Mesenchymal stem cell (in vitro differentiated cells and primary cell): ENCODE results near the gene FBXO42.
"Not testable (repeated sequence)": the region's sequence is repeated elsewhere in the genome, so short reads cannot be mapped to it uniquely, and the experiment has no call there.

Experiments
- DNase-seq: peaks from one replicate; pipeline ENCODE4 v3.0.0-alpha.2; 2013
- H2AFZ ChIP-seq: one replicate; pipeline ENCODE4 v1.6.1; 2013; ENCODE audit warnings: low read depth, mild to moderate bottlenecking, control low read depth, inconsistent platforms, low read length, moderate library complexity
- H2AK5ac ChIP-seq: 2 replicates; pipeline ENCODE4 v1.6.1; 2013; ENCODE audit warnings: low read length, moderate library complexity, mild to moderate bottlenecking, inconsistent platforms; ENCODE audit not compliant: severe bottlenecking
- H2BK120ac ChIP-seq: one replicate; pipeline ENCODE4 v1.6.1; 2013; ENCODE audit warnings: low read depth, mild to moderate bottlenecking, inconsistent platforms, low read length, moderate library complexity
- H2BK12ac ChIP-seq, 2 experiments: one replicate each; pipeline ENCODE4 v1.6.1; 2013; ENCODE audit warnings: inconsistent platforms in 2 of 2, low read length in 2 of 2, mild to moderate bottlenecking in 2 of 2, moderate library complexity in 2 of 2, control low read depth in 1 of 2
- H2BK15ac ChIP-seq: one replicate; pipeline ENCODE4 v1.6.1; 2013; ENCODE audit warnings: mild to moderate bottlenecking, low read depth, inconsistent platforms; ENCODE audit not compliant: poor library complexity, severe bottlenecking
- H2BK5ac ChIP-seq: 2 replicates; pipeline ENCODE4 v1.6.1; 2013; ENCODE audit warnings: low read depth, mild to moderate bottlenecking, low read length, control low read depth, inconsistent platforms; ENCODE audit not compliant: poor library complexity, severe bottlenecking
- H3K14ac ChIP-seq, 2 experiments: one replicate each; pipeline ENCODE4 v1.6.1; 2013; ENCODE audit warnings: inconsistent platforms in 2 of 2, low read length in 2 of 2, control low read depth in 1 of 2, mild to moderate bottlenecking in 1 of 2, moderate library complexity in 1 of 2
- H3K18ac ChIP-seq, 2 experiments: one replicate each; pipeline ENCODE4 v1.6.1; 2013; ENCODE audit warnings: inconsistent platforms in 2 of 2, low read length in 2 of 2, control low read depth in 1 of 2, low read depth in 1 of 2, mild to moderate bottlenecking in 1 of 2
- H3K23ac ChIP-seq, 2 experiments: one replicate each; pipeline ENCODE4 v1.6.1; 2013; ENCODE audit warnings: inconsistent platforms in 2 of 2, low read length in 2 of 2, mild to moderate bottlenecking in 2 of 2, moderate library complexity in 2 of 2, control low read depth in 1 of 2
- H3K27ac ChIP-seq: 2 replicates; pipeline ENCODE4 v1.5.1; 2013; ENCODE audit warnings: mild to moderate bottlenecking, moderate library complexity, low read length, control low read depth, inconsistent platforms; ENCODE audit not compliant: poor library complexity, severe bottlenecking
- H3K27me3 ChIP-seq, 2 experiments: 2 replicates each; pipeline versions ENCODE4 v1.6.1 to v1.7.0; 2013; ENCODE audit warnings: low read length in 2 of 2, mild to moderate bottlenecking in 2 of 2, moderate library complexity in 2 of 2, control low read depth in 1 of 2, inconsistent platforms in 1 of 2; ENCODE audit not compliant: control insufficient read depth in 1 of 2, insufficient read depth in 1 of 2
- H3K36me3 ChIP-seq, 2 experiments: 2 replicates each; pipeline versions ENCODE4 v1.6.1 to v1.7.0; 2013; ENCODE audit warnings: low read length in 2 of 2, control low read depth in 1 of 2, inconsistent platforms in 1 of 2, low read depth in 1 of 2, mild to moderate bottlenecking in 1 of 2; ENCODE audit not compliant: insufficient read depth in 2 of 2, control insufficient read depth in 1 of 2
- H3K4ac ChIP-seq, 2 experiments: one replicate each; pipeline ENCODE4 v1.6.1; 2013; ENCODE audit warnings: inconsistent platforms in 2 of 2, low read length in 2 of 2, mild to moderate bottlenecking in 2 of 2, moderate library complexity in 2 of 2, control low read depth in 1 of 2, low read depth in 1 of 2
- H3K4me1 ChIP-seq: 2 replicates; pipeline ENCODE4 v1.6.1; 2013; ENCODE audit warnings: low read depth, low read length, control low read depth; ENCODE audit not compliant: control insufficient read depth, insufficient read depth
- H3K4me2 ChIP-seq: 2 replicates; pipeline ENCODE4 v1.6.1; 2013; ENCODE audit warnings: low read length, mild to moderate bottlenecking, inconsistent platforms; ENCODE audit not compliant: poor library complexity, severe bottlenecking
- H3K4me3 ChIP-seq, 2 experiments: 2 replicates each; pipeline versions ENCODE4 v1.5.1 to v1.7.0; 2013; ENCODE audit warnings: low read length in 2 of 2, mild to moderate bottlenecking in 2 of 2, control low read depth in 1 of 2, low read depth in 1 of 2; ENCODE audit not compliant: insufficient read depth in 1 of 2
- H3K79me1 ChIP-seq: replicated peaks from 2 replicates; pipeline ENCODE4 v1.6.1; 2013; ENCODE audit warnings: mild to moderate bottlenecking, control low read depth, low read length, inconsistent platforms; ENCODE audit not compliant: poor library complexity, severe bottlenecking
- H3K9ac ChIP-seq: 2 replicates; pipeline ENCODE4 v1.7.0; 2013; ENCODE audit warnings: mild to moderate bottlenecking, low read length, moderate library complexity
- H3K9me3 ChIP-seq: 2 replicates; pipeline ENCODE4 v1.7.0; 2013; ENCODE audit warnings: mild to moderate bottlenecking, low read length; ENCODE audit not compliant: control insufficient read depth
- H4K8ac ChIP-seq: one replicate; pipeline ENCODE4 v1.6.1; 2013; ENCODE audit warnings: inconsistent platforms, mild to moderate bottlenecking, low read length, moderate library complexity
- H4K91ac ChIP-seq: one replicate; pipeline ENCODE4 v1.6.1; 2013; ENCODE audit warnings: mild to moderate bottlenecking, low read length, inconsistent platforms
- WGBS: methylation state at CpG from one replicate; pipeline ENCODE4 v1.1.7; 2013; ENCODE audit warnings: mixed read lengths; 5-methylcytosine and 5-hydroxymethylcytosine counted together

FBXO42 gene

GRCh38 chr1:16343276-16343675 lies 9.0 kb downstream of the FBXO42 start:
- H3K4me2 ChIP-seq, H2BK5ac ChIP-seq, H2AFZ ChIP-seq, H2BK15ac ChIP-seq, H2BK12ac ChIP-seq, H3K4me3 ChIP-seq, H3K9me3 ChIP-seq, H2BK120ac ChIP-seq, H2AK5ac ChIP-seq, H3K36me3 ChIP-seq, H4K91ac ChIP-seq, H3K27me3 ChIP-seq, H4K8ac ChIP-seq, H3K14ac ChIP-seq, DNase-seq, H3K4ac ChIP-seq, H3K18ac ChIP-seq, H3K9ac ChIP-seq, H3K79me1 ChIP-seq, H3K23ac ChIP-seq, H3K4me1 ChIP-seq, H3K27ac ChIP-seq: not testable (repeated sequence)
- WGBS = 92% methylated on average over 4 of the region's 6 CpGs

- H3K9me3 ChIP-seq = no peaks in the 10 kb centered on the region
- H3K4me3 ChIP-seq = no peak overlapping the region
- H3K23ac ChIP-seq = no peak overlapping the region
- no peak overlapping the region for H3K14ac ChIP-seq
- H4K8ac ChIP-seq = no peak overlapping the region
- H2BK15ac ChIP-seq = no peak overlapping the region
- no peaks in the 10 kb centered on the region for H3K27me3 ChIP-seq
- H2AK5ac ChIP-seq = no peak overlapping the region
- H2BK5ac ChIP-seq = no peak overlapping the region
- H3K4me1 ChIP-seq = no peaks in the 10 kb centered on the region
- DNase-seq = no peak
- H2BK12ac ChIP-seq = no peak overlapping the region
- no peak overlapping the region for H3K4ac ChIP-seq
- H3K18ac ChIP-seq = no peak overlapping the region
- no peak overlapping the region for H3K27ac ChIP-seq
- no peak overlapping the region for H2AFZ ChIP-seq
- H3K4me2 ChIP-seq = no peak overlapping the region
- H3K79me1 ChIP-seq = peaks cover 7% of the 10 kb centered on the region
- H4K91ac ChIP-seq = no peak overlapping the region
- no peaks in the 10 kb centered on the region for H3K36me3 ChIP-seq
- no peak overlapping the region for H3K9ac ChIP-seq
- H2BK120ac ChIP-seq = no peak overlapping the region
- WGBS = 80% methylated on average over 6 of the region's 10 CpGs
Observed at GRCh38 chr1:16342331-16343062, 9.8 kb downstream of the FBXO42 start.

GRCh38 chr1:16340673-16341072 lies 11.6 kb downstream of the FBXO42 start:
- Histone ChIP-seq H2BK12ac (no peak overlapping the region), H3K9ac (no peak overlapping the region), H3K4me3 (no peak overlapping the region), H4K8ac (no peak overlapping the region), H2AK5ac (no peak overlapping the region), H3K27me3 (no peaks in the 10 kb centered on the region), H3K79me1 (peaks cover 11% of the 10 kb centered on the region), H3K9me3 (no peaks in the 10 kb centered on the region), H3K36me3 (peaks cover 0 to 3% of the 10 kb centered on the region in 2 experiments), H2BK5ac (no peak overlapping the region), H3K23ac (no peak overlapping the region), H3K4ac (no peak overlapping the region), H2AFZ (no peak overlapping the region), H4K91ac (no peak overlapping the region), H3K27ac (no peak overlapping the region), H3K4me1 (no peaks in the 10 kb centered on the region), H2BK15ac (no peak overlapping the region), H3K14ac (no peak overlapping the region), H2BK120ac (no peak overlapping the region), H3K4me2 (no peak overlapping the region), H3K18ac (no peak overlapping the region)
- WGBS = no CpG with 5 or more reads among the region's 1 CpG
- DNase-seq = no peak

GRCh38 chr1:16338961-16339360 lies 13.3 kb downstream of the FBXO42 start:
- H4K8ac ChIP-seq = no peak overlapping the region
- DNase-seq = no peak
- no peak overlapping the region for H2AFZ ChIP-seq
- no peaks in the 10 kb centered on the region for H3K9me3 ChIP-seq
- no peaks in the 10 kb centered on the region for H3K4me1 ChIP-seq
- H2BK120ac ChIP-seq = no peak overlapping the region
- H3K4me2 ChIP-seq = no peak overlapping the region
- H2BK5ac ChIP-seq = no peak overlapping the region
- no peak overlapping the region for H3K23ac ChIP-seq
- no peak overlapping the region for H4K91ac ChIP-seq
- WGBS = 89% methylated on average over 4 of the region's 5 CpGs
- no peak overlapping the region for H2BK12ac ChIP-seq
- H3K4ac ChIP-seq = no peak overlapping the region
- no peak overlapping the region for H3K9ac ChIP-seq
- no peaks in the 10 kb centered on the region for H3K27me3 ChIP-seq
- no peak overlapping the region for H3K14ac ChIP-seq
- peaks cover 12% of the 10 kb centered on the region for H3K79me1 ChIP-seq
- no peak overlapping the region for H2BK15ac ChIP-seq
- H3K36me3 ChIP-seq = peaks cover 0 to 3% of the 10 kb centered on the region in 2 experiments
- H3K4me3 ChIP-seq = no peak overlapping the region
- no peak overlapping the region for H3K18ac ChIP-seq
- no peak overlapping the region for H2AK5ac ChIP-seq
- no peak overlapping the region for H3K27ac ChIP-seq
